DND-41 (cell line): ENCODE data around the gene DRD3.

Source experiments
- ATAC-seq: fragments of 200-7000 bp; cut with Tn5 transposase; 3 replicates; pipeline ENCODE4 v1.9.1; 2021; ENCODE audit warnings: low read depth; ENCODE audit not compliant: insufficient read depth
- DNase-seq: peaks from one replicate; pipeline ENCODE4 v3.0.0-alpha.2; 2020
- H2AFZ ChIP-seq: 2 replicates; pipeline ENCODE4 v1.6.0; 2012; ENCODE audit warnings: low read depth, low read length
- H3K27ac ChIP-seq: 2 replicates; pipeline ENCODE4 v1.5.1; 2012; ENCODE audit warnings: low read length, inconsistent platforms
- H3K27me3 ChIP-seq: fragments of 200-600 bp; sonication (generic); 2 replicates; pipeline ENCODE4 v1.6.0; 2012; ENCODE audit warnings: low read length, mild to moderate bottlenecking, inconsistent platforms; ENCODE audit not compliant: insufficient read depth, poor library complexity
- H3K36me3 ChIP-seq: 2 replicates; pipeline ENCODE4 v1.5.1; 2012; ENCODE audit warnings: low read length, inconsistent platforms; ENCODE audit not compliant: insufficient read depth
- H3K4me1 ChIP-seq: 2 replicates; pipeline ENCODE4 v1.5.1; 2012; ENCODE audit warnings: mild to moderate bottlenecking, low read length; ENCODE audit not compliant: insufficient read depth
- H3K4me2 ChIP-seq: 2 replicates; pipeline ENCODE4 v1.6.0; 2012; ENCODE audit warnings: mild to moderate bottlenecking, moderate library complexity, low read length, inconsistent platforms; ENCODE audit not compliant: insufficient read depth
- H3K4me3 ChIP-seq, 2 experiments: fragments of 200-600 bp in 1 of 2; shearing (Covaris generic) in 1 of 2; 2 replicates each; pipeline ENCODE4 v1.5.1; 2012 to 2016; ENCODE audit warnings: inconsistent platforms in 2 of 2, low read length in 2 of 2, mild to moderate bottlenecking in 2 of 2, low read depth in 1 of 2, moderate library complexity in 1 of 2
- H3K79me2 ChIP-seq: 2 replicates; pipeline ENCODE4 v1.6.0; 2012; ENCODE audit warnings: low read length, inconsistent platforms; ENCODE audit not compliant: insufficient read depth
- H3K9ac ChIP-seq: 2 replicates; pipeline ENCODE4 v1.6.0; 2012; ENCODE audit warnings: low read depth, mild to moderate bottlenecking, inconsistent platforms, low read length, moderate library complexity
- H3K9me3 ChIP-seq: 2 replicates; pipeline ENCODE4 v1.5.1; 2012; ENCODE audit warnings: low read length, moderate library complexity, mild to moderate bottlenecking, inconsistent platforms; ENCODE audit not compliant: insufficient read depth, severe bottlenecking
- H4K20me1 ChIP-seq: 2 replicates; pipeline ENCODE4 v1.6.0; 2012; ENCODE audit warnings: low read length; ENCODE audit not compliant: insufficient read depth
- CTCF ChIP-seq: IDR thresholded peaks from 2 replicates; pipeline ENCODE4 v1.5.1; 2012; ENCODE audit warnings: borderline replicate concordance, low read length, moderate library complexity, mild to moderate bottlenecking; ENCODE audit not compliant: poor library complexity, severe bottlenecking; ENCODE audit errors: extremely low read depth
- EZH2 ChIP-seq: IDR thresholded peaks from 3 replicates; pipeline ENCODE4 v1.6.1; 2012; ENCODE audit warnings: borderline replicate concordance, low read depth, mild to moderate bottlenecking, moderate library complexity, low read length, inconsistent platforms; ENCODE audit not compliant: severe bottlenecking

Gene DRD3

DNA sequence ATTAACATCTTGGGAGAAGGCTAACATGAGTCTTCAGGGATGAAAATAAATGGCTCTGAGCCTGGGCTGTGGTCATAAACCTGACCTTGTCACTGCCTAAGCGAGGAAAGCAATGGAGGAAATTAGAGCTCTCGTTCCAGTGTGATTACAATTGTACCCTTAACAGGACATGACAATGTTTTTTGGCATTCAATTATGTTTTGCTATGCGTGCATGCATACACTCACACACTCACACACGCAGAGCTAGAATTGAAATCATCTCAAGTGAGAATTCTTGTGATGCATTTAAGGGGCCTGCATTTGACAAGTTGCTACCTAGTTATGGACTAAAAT, 34.4 kb upstream of the DRD3 start:
- Histone ChIP-seq H3K27me3 (no peaks in the 10 kb centered on the region), H3K36me3 (no peaks in the 10 kb centered on the region), H3K4me2 (peak overlapping the region; percentile 70), H3K9me3 (no peaks in the 10 kb centered on the region), H2AFZ (peak overlapping the region; percentile 66), H3K4me3 (peak overlapping the region in 1 of 2 experiments; percentile 58; a peak in 2 of 4 replicates), H3K79me2 (no peaks in the 10 kb centered on the region), H4K20me1 (no peaks in the 10 kb centered on the region), H3K27ac (peak overlapping the region; percentile 74), H3K4me1 (peaks cover 25% of the 10 kb centered on the region), H3K9ac (peak overlapping the region; percentile 52; the same call in 1 of the 2 replicates)
- no peak for ATAC-seq
- DNase-seq = no peak
- TF ChIP-seq EZH2 (no peak), CTCF (no peak)

DNA sequence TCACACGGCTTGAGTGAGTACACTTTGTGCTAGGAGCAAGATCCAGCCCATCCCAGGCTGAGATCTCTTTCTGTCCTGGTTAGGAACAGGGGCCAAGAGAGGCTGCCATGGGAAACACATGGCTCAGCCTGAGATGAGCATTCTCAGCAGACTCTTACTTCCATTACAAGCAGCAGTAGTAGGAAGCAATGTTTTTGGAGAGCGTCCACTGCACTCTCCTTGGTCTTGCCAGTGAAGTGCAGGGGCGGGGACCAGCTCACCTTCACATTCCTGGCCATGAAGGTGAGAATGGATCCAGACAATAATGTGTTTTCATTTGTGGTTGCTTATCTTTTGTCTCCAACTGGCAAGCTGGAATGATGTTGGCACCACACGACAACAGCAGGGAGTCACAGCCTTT, 33.8 kb upstream of the DRD3 start:
- ATAC-seq (no peak), DNase-seq (no peak)
- Histone ChIP-seq H3K36me3 (no peaks in the 10 kb centered on the region), H3K9ac (no peak overlapping the region), H3K4me3 (no peak overlapping the region), H3K79me2 (no peaks in the 10 kb centered on the region), H3K27ac (no peak overlapping the region), H3K4me1 (peaks cover 25% of the 10 kb centered on the region), H2AFZ (no peak overlapping the region), H3K27me3 (peaks cover 2% of the 10 kb centered on the region), H3K4me2 (no peak overlapping the region), H3K9me3 (no peaks in the 10 kb centered on the region), H4K20me1 (no peaks in the 10 kb centered on the region)
- TF ChIP-seq EZH2 (no peak), CTCF (no peak)

- Histone ChIP-seq H3K4me2 (no peak overlapping the region), H3K27me3 (peaks cover 17% of the 10 kb centered on the region), H3K9me3 (no peaks in the 10 kb centered on the region), H4K20me1 (no peaks in the 10 kb centered on the region), H3K36me3 (no peaks in the 10 kb centered on the region), H2AFZ (no peak overlapping the region), H3K27ac (no peak overlapping the region), H3K4me3 (no peak overlapping the region), H3K9ac (no peak overlapping the region), H3K79me2 (no peaks in the 10 kb centered on the region), H3K4me1 (no peaks in the 10 kb centered on the region)
- TF ChIP-seq CTCF = no peak
- no peak for TF ChIP-seq EZH2
- ATAC-seq = no peak
- DNase-seq = no peak
These were observed 28.9 kb upstream of the DRD3 start for GRCh38 chr3:114207768-114208167.

DNA sequence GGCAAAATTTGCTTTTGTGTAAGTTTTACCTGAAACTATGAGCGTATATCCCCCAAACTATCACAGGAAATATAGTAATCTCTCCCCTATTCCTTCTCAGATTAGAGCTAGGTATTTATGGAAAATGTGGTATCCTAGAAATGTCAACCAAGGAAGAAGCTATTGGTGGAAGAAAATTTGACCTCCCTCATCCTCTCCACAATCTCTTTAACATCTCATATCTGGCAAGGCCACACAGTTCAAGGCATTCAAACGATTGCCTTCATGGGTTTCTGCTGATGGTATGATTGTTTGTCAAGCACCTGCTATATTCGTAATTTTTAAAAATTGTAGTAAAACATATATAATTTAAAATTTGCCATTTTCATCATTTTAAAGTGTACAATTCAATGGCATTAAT, 27.5 kb upstream of the DRD3 start:
- Histone ChIP-seq H3K9me3 (no peaks in the 10 kb centered on the region), H3K4me2 (no peak overlapping the region), H3K4me3 (no peak overlapping the region), H3K27me3 (peaks cover 17% of the 10 kb centered on the region), H3K79me2 (no peaks in the 10 kb centered on the region), H3K4me1 (no peaks in the 10 kb centered on the region), H3K9ac (no peak overlapping the region), H4K20me1 (no peaks in the 10 kb centered on the region), H2AFZ (no peak overlapping the region), H3K36me3 (no peaks in the 10 kb centered on the region), H3K27ac (no peak overlapping the region)
- no peak for TF ChIP-seq CTCF
- no peak for TF ChIP-seq EZH2
- no peak for ATAC-seq
- no peak for DNase-seq
